ENCODE results near the gene BTBD16.

BTBD16 gene

DNA sequence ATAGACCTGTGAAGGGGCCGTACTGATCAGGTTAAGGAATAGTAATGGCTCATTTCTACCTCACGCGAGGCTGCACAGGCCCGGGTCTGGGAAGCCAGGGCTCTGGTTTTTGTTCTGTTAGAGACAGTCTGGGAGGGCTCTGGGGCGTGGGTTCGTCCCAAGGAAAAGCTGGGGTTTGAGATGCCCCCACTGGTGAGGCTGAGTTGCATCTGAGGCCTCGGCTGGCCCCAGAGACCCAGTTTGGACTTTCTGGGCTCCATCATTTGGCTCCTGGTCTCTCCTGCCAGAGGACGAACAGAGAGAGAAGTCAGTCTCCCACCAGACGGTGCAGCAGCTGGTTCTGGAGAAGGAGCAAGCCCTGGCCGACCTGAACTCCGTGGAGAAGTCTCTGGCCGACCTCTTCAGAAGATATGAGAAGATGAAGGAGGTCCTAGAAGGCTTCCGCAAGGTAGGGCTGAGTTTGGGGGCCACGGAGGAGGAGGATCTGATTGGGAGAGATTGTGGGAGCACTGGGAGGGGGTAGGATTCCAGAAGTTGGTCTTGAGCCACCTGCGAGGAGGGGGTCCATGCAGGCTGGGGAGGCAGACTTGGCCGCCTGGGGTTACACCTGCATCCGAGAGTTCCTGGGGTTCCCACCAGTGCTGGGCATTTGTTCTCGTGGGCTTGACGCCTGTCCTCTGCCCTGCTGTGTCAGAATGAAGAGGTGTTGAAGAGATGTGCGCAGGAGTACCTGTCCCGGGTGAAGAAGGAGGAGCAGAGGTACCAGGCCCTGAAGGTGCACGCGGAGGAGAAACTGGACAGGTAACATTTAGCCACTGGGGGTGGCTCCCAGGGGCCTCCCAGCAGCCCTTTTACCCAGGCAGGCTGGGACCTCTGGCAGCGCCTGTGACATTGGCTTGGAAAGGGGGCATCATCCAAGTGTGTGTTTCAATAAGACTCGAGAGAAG lies 22.5 kb upstream of the BTBD16 start:
- DNase-seq = no peak

DNA sequence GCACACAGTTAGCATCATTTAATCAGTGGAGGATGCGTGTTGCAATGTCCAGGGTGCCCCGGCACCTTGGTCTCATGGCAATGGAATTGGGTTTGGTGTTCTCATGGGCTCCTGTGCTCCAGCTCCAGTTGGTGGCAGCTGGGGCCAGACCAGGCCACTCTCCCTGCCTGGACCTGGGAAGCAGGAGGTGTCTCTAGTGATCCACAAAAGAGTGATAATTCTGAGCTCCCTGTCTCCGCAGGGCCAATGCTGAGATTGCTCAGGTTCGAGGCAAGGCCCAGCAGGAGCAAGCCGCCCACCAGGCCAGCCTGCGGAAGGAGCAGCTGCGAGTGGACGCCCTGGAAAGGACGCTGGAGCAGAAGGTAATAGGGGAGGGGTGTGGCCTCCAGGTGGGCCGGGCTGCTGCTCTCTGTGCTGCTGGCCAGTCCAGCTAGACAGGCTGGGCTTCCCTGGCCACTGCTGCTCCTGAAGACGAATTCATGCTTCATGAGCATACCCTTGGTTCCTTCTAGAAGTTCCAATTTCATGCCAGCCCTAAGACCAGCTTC lies 21.7 kb upstream of the BTBD16 start:
- DNase-seq = no peak

GRCh38 chr10:122249991-122250750 lies 20.9 kb upstream of the BTBD16 start:
- DNase-seq = no peak

DNA sequence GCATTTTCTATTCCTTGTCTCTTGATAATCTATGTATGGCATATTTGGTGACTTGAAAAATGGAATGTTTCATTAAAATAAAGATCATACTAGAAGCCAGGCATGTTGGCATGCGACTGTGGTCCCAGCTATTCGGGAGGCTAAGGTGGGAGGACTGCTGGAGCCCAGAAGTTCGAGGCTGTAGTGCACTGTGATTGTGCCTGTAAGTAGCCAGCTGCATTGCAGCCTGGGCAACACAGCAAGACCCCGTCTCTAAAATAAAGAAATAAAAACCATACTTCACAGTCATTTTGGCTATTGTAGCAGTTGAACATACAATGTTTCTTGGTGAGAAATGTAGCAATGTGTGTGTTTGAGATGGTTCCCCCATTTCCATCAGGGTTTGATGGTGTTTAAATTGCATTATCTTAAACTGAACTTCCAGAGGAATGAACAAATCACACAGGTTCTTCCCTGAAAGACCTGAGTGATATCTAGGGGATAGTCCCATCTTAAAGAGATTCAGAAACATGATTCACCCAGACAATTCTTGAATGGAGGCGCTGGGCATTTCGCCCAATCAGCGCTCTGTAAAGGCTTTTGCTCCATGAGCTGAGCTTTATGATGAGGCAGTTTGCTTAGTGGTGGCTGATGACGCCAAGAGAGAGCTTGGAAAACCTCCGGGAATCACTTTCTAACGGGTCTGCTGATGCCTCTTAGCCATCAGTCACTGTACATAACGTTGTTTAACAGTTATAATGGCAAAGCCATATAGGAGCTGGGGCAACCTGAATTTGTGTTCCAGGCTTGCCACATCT lies 19.4 kb upstream of the BTBD16 start:
- DNase-seq = no peak

GRCh38 chr10:122252805-122253204 lies 18.3 kb upstream of the BTBD16 start:
- no peak for DNase-seq

- no peak for DNase-seq
These were observed 17.5 kb upstream of the BTBD16 start for GRCh38 chr10:122253605-122254004.

GRCh38 chr10:122254831-122255230 lies 16.3 kb upstream of the BTBD16 start:
- DNase-seq = no peak

GRCh38 chr10:122255509-122256301 lies 15.4 kb upstream of the BTBD16 start:
- DNase-seq = no peak

GRCh38 chr10:122257041-122257440 lies 14.1 kb upstream of the BTBD16 start:
- DNase-seq = no peak

GRCh38 chr10:122258136-122259074 lies 12.7 kb upstream of the BTBD16 start:
- DNase-seq = no peak

DNA sequence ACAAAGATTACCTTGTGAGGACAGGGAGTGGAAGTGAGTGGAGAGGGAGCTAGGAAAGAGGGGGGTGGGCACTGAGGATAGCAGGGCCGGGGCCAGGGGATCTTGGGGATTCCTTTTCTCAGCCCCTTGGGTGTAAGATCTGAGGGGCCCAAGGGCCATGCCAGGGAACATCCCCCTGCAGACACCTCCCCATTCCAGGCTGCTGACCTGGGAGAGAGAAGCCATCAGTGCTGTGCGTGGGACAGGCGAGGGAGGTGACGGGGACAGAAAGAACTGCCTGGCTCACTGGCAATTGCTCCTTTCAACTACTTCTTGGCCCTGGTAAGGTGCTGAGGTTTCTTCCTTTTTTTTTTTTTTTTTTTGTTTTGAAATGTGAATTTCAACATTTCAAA lies 12.0 kb upstream of the BTBD16 start:
- DNase-seq = no peak

GRCh38 chr10:122261584-122261983 lies 9.5 kb upstream of the BTBD16 start:
- DNase-seq = no peak

- no peak for DNase-seq
These were observed 7.1 kb upstream of the BTBD16 start for GRCh38 chr10:122263971-122264370.

DNA sequence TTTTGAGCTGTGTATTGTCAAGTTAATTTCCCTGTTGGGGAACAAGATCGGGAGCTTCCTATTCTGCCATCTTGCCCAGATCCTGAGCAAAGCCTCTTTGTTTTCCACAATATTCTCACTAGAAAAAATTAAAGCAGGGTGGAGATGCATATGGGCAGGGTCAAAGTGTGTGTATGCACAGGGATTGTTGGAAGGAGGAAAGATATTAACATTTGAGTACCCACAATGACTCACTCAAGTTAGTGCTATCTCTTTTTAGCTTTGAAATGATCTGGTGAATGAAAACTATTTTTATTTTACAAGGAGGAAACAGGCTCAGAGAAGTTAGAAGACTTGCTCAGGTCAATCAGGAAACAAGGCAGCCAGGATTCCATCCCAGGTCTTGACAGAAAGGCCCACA lies 6.7 kb upstream of the BTBD16 start:
- DNase-seq = no peak

- DNase-seq = no peak
These were observed 6.2 kb upstream of the BTBD16 start for GRCh38 chr10:122264931-122265330.

DNA sequence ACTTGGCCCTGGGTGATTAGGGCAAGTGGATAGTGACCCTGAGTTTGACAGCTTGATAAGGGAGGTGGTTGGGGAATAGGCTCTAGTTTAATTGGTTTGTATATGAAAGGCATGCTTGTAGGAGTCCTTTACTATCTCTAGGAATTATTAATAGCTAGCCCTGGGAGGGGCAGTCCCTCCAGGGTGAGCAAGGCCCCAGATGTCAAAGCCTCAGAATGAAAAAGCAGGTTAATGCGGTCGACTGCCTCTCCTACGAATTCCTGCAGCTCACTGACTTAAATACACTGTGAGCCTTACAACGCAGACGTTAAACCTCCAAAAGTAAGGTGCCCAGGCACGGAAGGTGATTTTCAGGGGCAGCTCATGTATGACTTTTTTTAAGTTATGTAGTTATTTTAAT lies 5.2 kb upstream of the BTBD16 start:
- no peak for DNase-seq

- DNase-seq = no peak
These were observed 3.0 kb upstream of the BTBD16 start for GRCh38 chr10:122267849-122268737.

DNA sequence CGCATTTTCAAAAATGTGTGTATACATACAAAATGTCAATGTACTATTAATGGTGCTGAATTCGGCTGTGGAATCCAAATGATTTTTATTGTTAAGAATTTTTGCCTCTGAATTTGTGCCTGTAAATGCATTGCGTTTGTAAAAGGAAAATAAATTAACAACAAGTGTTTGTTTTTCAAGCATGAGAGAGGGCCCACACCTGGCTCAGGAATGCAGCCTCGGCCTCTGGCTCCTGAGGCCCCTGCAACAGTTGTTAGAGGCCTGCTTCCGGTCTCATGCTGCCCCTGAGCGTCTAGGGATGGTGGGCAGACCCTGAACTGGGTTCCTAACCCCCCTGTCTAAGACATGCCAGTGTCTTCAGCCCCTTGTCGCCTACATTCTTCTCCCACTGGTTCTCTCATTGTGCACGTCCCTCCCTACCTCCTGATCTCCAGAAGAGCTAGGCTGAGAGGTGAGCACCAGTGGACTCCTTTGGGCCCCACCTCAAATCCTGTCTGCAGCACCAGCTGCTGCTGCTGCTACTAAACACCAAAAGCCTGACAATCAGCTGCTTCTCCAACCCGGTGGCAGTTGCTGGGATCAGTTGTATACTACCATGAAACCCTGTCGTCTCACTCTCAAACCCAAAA lies 1.9 kb upstream of the BTBD16 start:
- DNase-seq = no peak

- DNase-seq = no peak
These were observed 3.0 kb downstream of the BTBD16 start for GRCh38 chr10:122273966-122274545.
